Activated CD4-positive, alpha-beta T cell treated with anti-CD3 and anti-CD28 coated beads, Interleukin-2, amount 10 ng/mL, durations not matched to agents 7 days and 5 days (primary cell): Measurements from ENCODE around the gene ABI1. TPM values are rescaled to one million over a fixed set of nuclear protein-coding genes. Genes with fewer than 3 reads are reported as not detected.
A peak's percentile ranks its signal among the peaks of the same experiment; 100 is the strongest.

Experiments used
- CTCF ChIA-PET: fragments of 350-600 bp; sonication (Branson Sonifier 250); formaldehyde crosslinking; loops from one replicate; lab custom pipeline; 2021; ENCODE audit warnings: antibody characterized with exemption; lab: Charles Lee
- POLR2A ChIA-PET: fragments of 350-600 bp; sonication (Branson Sonifier 250); formaldehyde crosslinking; loops from one replicate; lab custom pipeline; 2021; ENCODE audit warnings: antibody characterized with exemption; lab: Charles Lee
- DNase-seq: peaks from one replicate; pipeline ENCODE4 v3.0.0-alpha.2; 2020
- H3K27ac Mint-ChIP-seq: one replicate; pipeline ENCODE4 v1.8.0; 2021; ENCODE audit warnings: mild to moderate bottlenecking, moderate library complexity, mixed read lengths
- H3K27me3 Mint-ChIP-seq: one replicate; pipeline ENCODE4 v1.8.0; 2021; ENCODE audit warnings: mixed read lengths
- H3K36me3 Mint-ChIP-seq: one replicate; pipeline ENCODE4 v1.8.0; 2021; ENCODE audit warnings: low read depth, mixed read lengths
- H3K4me1 Mint-ChIP-seq: one replicate; pipeline ENCODE4 v1.8.0; 2021; ENCODE audit warnings: mixed read lengths
- H3K4me3 Mint-ChIP-seq: one replicate; pipeline ENCODE4 v1.8.0; 2021; ENCODE audit warnings: mild to moderate bottlenecking, moderate library complexity, mixed read lengths
- H3K9me3 Mint-ChIP-seq: one replicate; pipeline ENCODE4 v1.8.0; 2021; ENCODE audit warnings: mixed read lengths
- total RNA-seq, 2 experiments: library from RNA; stranded (reverse); gene quantifications; one replicate each; pipeline ENCODE4 v1.2.3, GENCODE V29; 2021

The ABI1 gene
- total RNA-seq, 2 experiments from 2014 or later: 59.7 to 65.2 TPM

DNA sequence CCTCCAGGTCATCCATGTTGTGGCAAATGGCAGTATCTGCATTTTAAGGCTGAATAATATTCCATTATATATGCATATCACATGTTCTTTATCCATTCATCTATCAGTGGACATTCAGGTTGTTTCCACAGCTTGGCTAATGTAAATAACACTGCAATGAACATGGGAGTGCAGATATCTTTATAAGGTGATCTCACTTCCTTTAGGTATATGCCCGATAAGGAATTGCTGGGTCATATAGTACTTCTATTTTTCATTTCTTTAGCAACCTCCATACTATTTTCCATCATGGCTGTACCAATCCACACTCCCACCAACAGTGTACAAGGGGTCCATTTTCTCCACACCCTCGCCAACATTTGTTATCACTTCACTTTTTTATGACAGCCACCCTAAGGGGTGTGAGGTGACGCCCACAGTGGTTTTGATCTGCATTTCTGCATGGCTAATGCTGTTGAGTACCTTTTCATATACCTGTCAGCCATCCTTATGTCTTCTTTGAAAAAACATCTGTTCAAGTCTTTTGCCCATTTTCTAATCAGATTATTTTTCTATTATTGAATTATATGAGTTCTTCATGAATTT is 18.9 kb downstream of the ABI1 start:
- no peak for DNase-seq
- peaks cover 46% of the 10 kb centered on the region for H3K36me3 Mint-ChIP-seq
- no peak overlapping the region for H3K27ac Mint-ChIP-seq
- peaks cover 45% of the 10 kb centered on the region for H3K4me1 Mint-ChIP-seq
- CTCF ChIA-PET: interaction anchor here (0.6 to 1.0 kb wide), 2 partner anchors 12 to 1000 kb away, joined by 3 to 4 read pairs; no protein-coding TSS in a partner anchor
- no peak overlapping the region for H3K4me3 Mint-ChIP-seq
- peaks cover 5% of the 10 kb centered on the region for H3K9me3 Mint-ChIP-seq
- no peaks in the 10 kb centered on the region for H3K27me3 Mint-ChIP-seq
- POLR2A ChIA-PET: no interaction called here

DNA sequence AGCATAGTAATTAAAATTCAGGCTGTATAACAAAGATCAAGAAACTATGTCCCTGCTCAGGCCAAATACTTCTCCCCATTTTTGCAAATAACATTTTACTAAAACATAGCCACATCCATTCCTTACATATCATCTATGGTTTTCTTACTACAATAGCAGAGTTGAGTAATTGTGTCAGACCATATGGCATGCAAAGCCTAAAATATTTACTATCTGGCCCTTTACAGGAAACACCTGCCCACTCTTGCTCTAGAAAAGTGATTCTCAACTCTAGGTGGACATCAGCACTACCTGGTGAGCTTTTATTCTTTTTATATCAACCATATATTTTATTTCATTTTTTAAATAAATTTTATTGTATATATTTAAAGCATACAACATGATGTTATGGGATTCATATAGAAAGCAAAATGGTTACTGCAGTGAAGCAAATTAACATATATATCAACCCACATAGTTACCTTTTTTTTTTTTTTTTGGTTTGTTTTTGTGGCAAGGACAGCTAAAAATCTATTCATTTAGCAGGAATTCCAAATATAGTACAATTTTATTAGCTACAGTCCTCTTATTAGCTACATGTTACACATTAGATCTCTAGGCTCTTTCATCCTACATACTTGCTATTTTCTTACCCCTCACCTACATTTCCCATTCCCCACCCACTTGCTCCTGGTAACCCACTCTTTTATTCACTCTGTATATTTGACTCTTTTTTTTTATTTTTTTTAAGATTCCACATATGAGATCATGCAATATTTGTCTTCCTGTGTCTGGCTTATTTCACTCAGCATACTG is 19.6 kb downstream of the ABI1 start:
- Mint-ChIP-seq H3K4me3 (no peak overlapping the region), H3K27ac (no peak overlapping the region), H3K36me3 (peaks cover 47% of the 10 kb centered on the region), H3K9me3 (peaks cover 11% of the 10 kb centered on the region), H3K4me1 (peaks cover 40% of the 10 kb centered on the region), H3K27me3 (no peaks in the 10 kb centered on the region)
- POLR2A ChIA-PET: no interaction called here
- CTCF ChIA-PET: interaction anchor here (0.6 kb wide), 1 partner anchor 999 kb away, joined by 3 read pairs; no protein-coding TSS in a partner anchor
- no peak for DNase-seq

- DNase-seq: no peak
- Mint-ChIP-seq H3K4me3 (no peak overlapping the region), H3K4me1 (peaks cover 36% of the 10 kb centered on the region), H3K27me3 (no peaks in the 10 kb centered on the region), H3K27ac (no peak overlapping the region), H3K36me3 (peaks cover 53% of the 10 kb centered on the region), H3K9me3 (peaks cover 11% of the 10 kb centered on the region)
- POLR2A ChIA-PET: no interaction called here
- CTCF ChIA-PET: no interaction called here
Measured at GRCh38 chr10:26839966-26840627, 20.7 kb downstream of the ABI1 start.

- Mint-ChIP-seq H3K27me3 (no peaks in the 10 kb centered on the region), H3K9me3 (peaks cover 10% of the 10 kb centered on the region), H3K36me3 (peaks cover 48% of the 10 kb centered on the region), H3K4me3 (no peak overlapping the region), H3K27ac (no peak overlapping the region), H3K4me1 (peaks cover 26% of the 10 kb centered on the region)
- CTCF ChIA-PET: interaction anchor here (0.7 to 0.8 kb wide), 2 partner anchors 61 to 100 kb away, joined by 3 to 8 read pairs; no protein-coding TSS in a partner anchor
- DNase-seq: no peak
- POLR2A ChIA-PET: no interaction called here
Measured at GRCh38 chr10:26837139-26837538, 23.6 kb downstream of the ABI1 start.

DNA sequence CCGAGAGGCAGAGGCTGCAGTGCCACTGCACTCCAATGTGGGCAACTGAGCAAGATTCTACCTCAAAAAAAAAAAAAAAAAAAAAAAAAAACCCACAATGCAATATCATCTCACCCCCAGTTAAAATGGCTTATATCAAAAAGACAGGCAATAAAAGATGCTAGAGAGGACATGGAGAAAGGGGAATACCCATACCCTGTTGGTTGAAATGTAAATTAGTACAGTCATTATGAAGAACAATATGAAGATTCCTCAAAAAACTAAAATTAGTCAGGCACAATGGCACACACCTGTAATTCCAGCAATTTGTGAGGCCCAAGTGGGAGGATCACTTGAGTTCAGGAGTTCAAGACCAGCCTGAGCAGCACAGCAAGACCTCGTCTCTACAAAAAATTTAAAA is 25.7 kb downstream of the ABI1 start:
- no peak overlapping the region for H3K27ac Mint-ChIP-seq
- H3K4me1 Mint-ChIP-seq: peaks cover 27% of the 10 kb centered on the region
- ChIA-PET POLR2A (no interaction called here), CTCF (no interaction called here)
- no peak overlapping the region for H3K4me3 Mint-ChIP-seq
- peaks cover 53% of the 10 kb centered on the region for H3K36me3 Mint-ChIP-seq
- H3K27me3 Mint-ChIP-seq: no peaks in the 10 kb centered on the region
- peaks cover 17% of the 10 kb centered on the region for H3K9me3 Mint-ChIP-seq
- DNase-seq: no peak

DNA sequence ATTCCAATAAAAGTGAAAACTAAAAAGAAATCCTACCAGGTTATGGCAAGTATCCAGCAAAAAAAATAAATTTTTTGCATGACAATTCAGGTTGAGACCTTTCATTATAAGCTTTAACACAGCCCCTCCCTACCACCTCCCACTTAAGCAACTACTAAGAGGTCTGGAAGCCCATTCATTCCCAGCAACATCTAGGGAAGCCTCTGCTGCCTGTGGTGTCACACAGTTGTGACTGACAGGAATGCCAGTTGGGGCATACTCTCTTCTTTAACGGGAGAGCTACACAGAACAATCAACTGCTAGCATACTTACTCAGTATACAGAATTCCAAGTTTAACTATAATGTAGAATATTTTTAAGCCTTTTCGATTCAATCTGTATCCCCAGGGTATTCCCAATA is 27.8 kb downstream of the ABI1 start:
- Mint-ChIP-seq H3K27ac (no peak overlapping the region), H3K4me1 (peaks cover 31% of the 10 kb centered on the region)
- CTCF ChIA-PET: interaction anchor here (1.7 to 2.2 kb wide), 2 partner anchors 11 to 23 kb away, joined by 5 read pairs; no protein-coding TSS in a partner anchor

DNA sequence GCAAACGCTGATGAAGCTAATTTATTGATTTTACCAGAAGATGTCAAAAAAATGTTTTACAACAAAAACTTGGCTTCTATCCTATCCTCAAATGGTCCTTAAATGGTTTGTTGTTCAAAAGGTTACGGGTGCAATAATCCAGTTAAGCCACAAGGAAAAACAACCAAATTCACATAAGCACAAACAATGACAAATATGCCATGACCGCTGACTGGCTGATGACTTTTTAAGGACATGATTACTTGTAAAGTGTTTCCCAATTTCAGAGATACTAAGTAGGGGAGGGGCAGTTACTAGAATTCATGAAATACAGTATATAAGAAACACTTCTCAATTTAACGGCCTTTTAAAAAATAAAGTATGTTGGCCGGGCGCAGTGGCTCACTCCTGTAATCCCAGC is 28.8 kb downstream of the ABI1 start:
- Mint-ChIP-seq H3K4me1 (peaks cover 33% of the 10 kb centered on the region), H3K4me3 (no peak overlapping the region), H3K27ac (no peak overlapping the region), H3K36me3 (peaks cover 43% of the 10 kb centered on the region), H3K9me3 (peaks cover 16% of the 10 kb centered on the region), H3K27me3 (no peaks in the 10 kb centered on the region)
- POLR2A ChIA-PET: no interaction called here
- CTCF ChIA-PET: interaction anchor here (1.2 to 2.2 kb wide), 2 partner anchors 12 to 22 kb away, joined by 3 to 5 read pairs; no protein-coding TSS in a partner anchor
- DNase-seq: no peak

More for the DNA sequence above, 27.8 kb downstream of the ABI1 start:
- H3K27me3 Mint-ChIP-seq: no peaks in the 10 kb centered on the region
- H3K4me3 Mint-ChIP-seq: no peak overlapping the region
- no peak for DNase-seq
- POLR2A ChIA-PET: no interaction called here
- peaks cover 45% of the 10 kb centered on the region for H3K36me3 Mint-ChIP-seq
- H3K9me3 Mint-ChIP-seq: peaks cover 18% of the 10 kb centered on the region

DNA sequence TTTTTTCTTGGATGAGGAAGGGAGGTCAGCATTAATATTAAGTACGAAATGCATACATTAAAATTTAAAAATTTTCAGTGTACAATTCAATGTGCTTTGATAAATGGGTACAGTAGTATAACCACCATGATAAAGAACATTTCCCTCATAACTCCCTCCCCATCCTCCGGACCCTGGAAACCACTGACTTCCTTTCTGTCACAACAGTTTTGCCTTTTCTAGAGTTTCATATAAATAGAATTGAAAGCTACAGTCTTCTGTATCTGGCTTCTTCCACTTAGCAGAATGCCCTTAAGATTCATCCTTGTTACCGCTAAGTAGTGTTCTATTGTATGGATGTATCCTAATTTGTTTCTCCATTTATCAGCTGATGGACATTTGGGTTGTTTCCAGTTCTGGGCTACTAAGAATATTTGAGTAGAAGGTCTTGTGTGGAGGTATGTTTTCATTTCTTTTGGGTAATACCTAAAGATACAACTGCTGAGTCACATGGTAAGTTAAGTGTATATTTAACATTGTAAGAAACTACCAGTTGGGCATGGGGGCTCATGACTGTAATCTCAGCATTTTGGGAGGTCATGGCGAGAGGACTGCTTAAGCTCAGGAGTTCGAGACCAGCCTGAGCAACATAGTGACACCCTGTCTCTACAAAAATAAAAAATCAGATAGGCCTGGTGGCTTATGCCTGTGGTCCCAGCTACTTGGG is 30.8 kb downstream of the ABI1 start:
- Mint-ChIP-seq H3K36me3 (peaks cover 35% of the 10 kb centered on the region), H3K9me3 (peaks cover 10% of the 10 kb centered on the region), H3K27ac (peak overlapping the region; percentile 74), H3K27me3 (no peaks in the 10 kb centered on the region), H3K4me1 (peaks cover 35% of the 10 kb centered on the region), H3K4me3 (no peak overlapping the region)
- DNase-seq: no peak
- CTCF ChIA-PET: interaction anchor here (1.0 kb wide), 1 partner anchor 12 kb away, joined by 4 read pairs; no protein-coding TSS in a partner anchor
- POLR2A ChIA-PET: no interaction called here

GRCh38 chr10:26824015-26824690 is 36.6 kb downstream of the ABI1 start:
- DNase-seq: no peak
- POLR2A ChIA-PET: no interaction called here
- no peak overlapping the region for H3K4me3 Mint-ChIP-seq
- peaks cover 38% of the 10 kb centered on the region for H3K36me3 Mint-ChIP-seq
- no peak overlapping the region for H3K27ac Mint-ChIP-seq
- H3K27me3 Mint-ChIP-seq: no peaks in the 10 kb centered on the region
- peaks cover 27% of the 10 kb centered on the region for H3K4me1 Mint-ChIP-seq
- CTCF ChIA-PET: interaction anchor here (1.1 kb wide), 2 partner anchors 10 to 20 kb away, joined by 4 read pairs; no protein-coding TSS in a partner anchor
- H3K9me3 Mint-ChIP-seq: peaks cover 2% of the 10 kb centered on the region

GRCh38 chr10:26821699-26822570 is 38.8 kb downstream of the ABI1 start:
- no peak for DNase-seq
- H3K4me3 Mint-ChIP-seq: no peak overlapping the region
- peaks cover 21% of the 10 kb centered on the region for H3K4me1 Mint-ChIP-seq
- POLR2A ChIA-PET: no interaction called here
- CTCF ChIA-PET: no interaction called here
- H3K27me3 Mint-ChIP-seq: no peaks in the 10 kb centered on the region
- peaks cover 53% of the 10 kb centered on the region for H3K36me3 Mint-ChIP-seq
- no peak overlapping the region for H3K27ac Mint-ChIP-seq
- peaks cover 2% of the 10 kb centered on the region for H3K9me3 Mint-ChIP-seq

GRCh38 chr10:26815500-26815899 is 45.3 kb downstream of the ABI1 start:
- Mint-ChIP-seq H3K27me3 (no peaks in the 10 kb centered on the region), H3K27ac (no peak overlapping the region), H3K4me1 (peaks cover 9% of the 10 kb centered on the region), H3K36me3 (peaks cover 44% of the 10 kb centered on the region), H3K4me3 (no peak overlapping the region), H3K9me3 (no peaks in the 10 kb centered on the region)
- POLR2A ChIA-PET: no interaction called here
- DNase-seq: no peak
- CTCF ChIA-PET: interaction anchor here (1.0 kb wide), 1 partner anchor 9 kb away, joined by 3 read pairs; no protein-coding TSS in a partner anchor
